ENCODE measurements around the gene ZNF367. TPM values are rescaled to one million over a fixed set of nuclear protein-coding genes. Genes with fewer than 3 reads are reported as not detected.
A peak's percentile ranks its signal among the peaks of the same experiment; 100 is the strongest.

Gene ZNF367
- total and polyA plus RNA-seq, 2 donors (not counting 1 experiment from before 2014, with no cell fraction given) = 0.66 to 2.2 TPM

- Histone ChIP-seq H3K27me3 (ENCODE audit: control insufficient read depth, insufficient read depth, low read length) (no peaks in the 10 kb centered on the region), H3K27ac (ENCODE audit: insufficient read depth, low read length) (no peak overlapping the region), H3K4me2 (ENCODE audit: extremely low read depth, insufficient read depth, low read length) (no peak overlapping the region), H4K20me1 (ENCODE audit: control insufficient read depth, extremely low read depth, insufficient read depth, low read length) (no peaks in the 10 kb centered on the region), H3K9me3 (ENCODE audit: control insufficient read depth, insufficient read depth, low read depth, low read length) (no peaks in the 10 kb centered on the region), H2AFZ (ENCODE audit: low read length) (no peak overlapping the region), H3K4me1 (ENCODE audit: control insufficient read depth, extremely low read depth, insufficient read depth, low read length) (no peaks in the 10 kb centered on the region), H3K9ac (ENCODE audit: insufficient read depth, low read length) (no peak overlapping the region), H3K36me3 (ENCODE audit: control insufficient read depth, insufficient read depth, low read length) (peaks cover 5% of the 10 kb centered on the region), H3K4me3 (replicated peaks in 1 of 4; ENCODE audit: control extremely low read depth in 1 of 4, insufficient read depth in 1 of 4, low read depth in 3 of 4, low read length in 4 of 4) (no peak overlapping the region), H3K79me2 (ENCODE audit: control insufficient read depth, insufficient read depth, low read length) (no peaks in the 10 kb centered on the region)
- DNase-seq (ENCODE audit: low read depth in 2 of 2) = no peak
- no peak for TF ChIP-seq CTCF (conservative IDR thresholded peaks at IDR 0.05 in 1 of 2, IDR thresholded peaks at IDR 0.05 in 1 of 2; ENCODE audit: low read depth in 1 of 2, low read length in 2 of 2)
- no peak for TF ChIP-seq EZH2 (IDR thresholded peaks at IDR 0.05; ENCODE audit: low read length, missing control alignments)
These were observed 44.4 kb upstream of the ZNF367 start for GRCh38 chr9:96462541-96462940.

GRCh38 chr9:96461336-96461735, 43.2 kb upstream of the ZNF367 start:
- Histone ChIP-seq H4K20me1 (ENCODE audit: control insufficient read depth, extremely low read depth, insufficient read depth, low read length) (no peaks in the 10 kb centered on the region), H3K4me1 (ENCODE audit: control insufficient read depth, extremely low read depth, insufficient read depth, low read length) (no peaks in the 10 kb centered on the region), H2AFZ (ENCODE audit: low read length) (no peak overlapping the region), H3K4me2 (ENCODE audit: extremely low read depth, insufficient read depth, low read length) (no peak overlapping the region), H3K36me3 (ENCODE audit: control insufficient read depth, insufficient read depth, low read length) (peaks cover 5% of the 10 kb centered on the region), H3K4me3 (replicated peaks in 1 of 4; ENCODE audit: control extremely low read depth in 1 of 4, insufficient read depth in 1 of 4, low read depth in 3 of 4, low read length in 4 of 4) (no peak overlapping the region), H3K9me3 (ENCODE audit: control insufficient read depth, insufficient read depth, low read depth, low read length) (no peaks in the 10 kb centered on the region), H3K27ac (ENCODE audit: insufficient read depth, low read length) (no peak overlapping the region), H3K27me3 (ENCODE audit: control insufficient read depth, insufficient read depth, low read length) (no peaks in the 10 kb centered on the region), H3K9ac (ENCODE audit: insufficient read depth, low read length) (no peak overlapping the region), H3K79me2 (ENCODE audit: control insufficient read depth, insufficient read depth, low read length) (peaks cover 2% of the 10 kb centered on the region)
- TF ChIP-seq EZH2 (IDR thresholded peaks at IDR 0.05; ENCODE audit: low read length, missing control alignments) (no peak), CTCF (conservative IDR thresholded peaks at IDR 0.05 in 1 of 2, IDR thresholded peaks at IDR 0.05 in 1 of 2; ENCODE audit: low read depth in 1 of 2, low read length in 2 of 2) (no peak)
- DNase-seq (ENCODE audit: low read depth in 2 of 2) = no peak

DNA sequence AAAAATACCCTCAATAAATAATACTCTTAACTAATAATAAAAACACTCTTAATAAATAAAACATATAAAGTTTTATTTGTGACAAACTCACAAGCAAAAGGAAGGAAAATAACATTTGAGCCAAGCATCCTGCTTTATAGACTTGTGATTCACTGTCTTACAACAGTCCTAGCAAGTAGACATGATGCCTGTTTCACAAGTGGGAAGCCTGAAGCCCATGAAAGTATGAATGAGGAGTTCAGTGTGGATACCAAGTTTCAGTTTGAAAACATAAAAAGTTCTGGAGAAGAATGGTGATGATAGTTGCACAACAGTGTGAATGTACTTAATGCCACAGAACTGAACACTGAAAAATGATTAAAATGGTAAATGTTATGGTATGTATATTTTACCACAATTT, 42.7 kb upstream of the ZNF367 start:
- Histone ChIP-seq H3K4me2 (ENCODE audit: extremely low read depth, insufficient read depth, low read length) (no peak overlapping the region), H3K27ac (ENCODE audit: insufficient read depth, low read length) (no peak overlapping the region)
- peak in 1 of 2 donors; percentile 35 for DNase-seq (ENCODE audit: low read depth in 2 of 2)

More for the DNA sequence above, 42.7 kb upstream of the ZNF367 start:
- Histone ChIP-seq H3K27me3 (ENCODE audit: control insufficient read depth, insufficient read depth, low read length) (no peaks in the 10 kb centered on the region), H3K9me3 (ENCODE audit: control insufficient read depth, insufficient read depth, low read depth, low read length) (no peaks in the 10 kb centered on the region), H3K9ac (ENCODE audit: insufficient read depth, low read length) (no peak overlapping the region), H3K79me2 (ENCODE audit: control insufficient read depth, insufficient read depth, low read length) (peaks cover 2% of the 10 kb centered on the region), H4K20me1 (ENCODE audit: control insufficient read depth, extremely low read depth, insufficient read depth, low read length) (no peaks in the 10 kb centered on the region), H2AFZ (ENCODE audit: low read length) (no peak overlapping the region), H3K36me3 (ENCODE audit: control insufficient read depth, insufficient read depth, low read length) (peaks cover 5% of the 10 kb centered on the region), H3K4me3 (replicated peaks in 1 of 4; ENCODE audit: control extremely low read depth in 1 of 4, insufficient read depth in 1 of 4, low read depth in 3 of 4, low read length in 4 of 4) (no peak overlapping the region), H3K4me1 (ENCODE audit: control insufficient read depth, extremely low read depth, insufficient read depth, low read length) (no peaks in the 10 kb centered on the region)
- TF ChIP-seq CTCF (conservative IDR thresholded peaks at IDR 0.05 in 1 of 2, IDR thresholded peaks at IDR 0.05 in 1 of 2; ENCODE audit: low read depth in 1 of 2, low read length in 2 of 2) (no peak), EZH2 (IDR thresholded peaks at IDR 0.05; ENCODE audit: low read length, missing control alignments) (no peak)
